K562 (cell line): ENCODE results near the gene KCTD15. TPM values are rescaled to one million over a fixed set of nuclear protein-coding genes. Genes with fewer than 3 reads are reported as not detected.

Source experiments
- ATF1 ChIP-seq, 2 experiments: fragments of 450-650 bp in 1 of 2; IDR thresholded peaks; 2 replicates each; pipeline ENCODE4 v1.6.1; 2016; ENCODE audit warnings: missing compliant biosample characterization in 1 of 2, missing genetic modification characterization in 1 of 2
- BCL6 ChIP-seq: fragments of 250-450 bp; sonication (Bioruptor Pico); IDR thresholded peaks from 2 replicates; pipeline ENCODE4 v1.4.0; 2020
- ETV6 ChIP-seq, 3 experiments: fragments of 150-350 bp in 1 of 3; sonication (generic) in 1 of 3; formaldehyde crosslinking in 1 of 3; IDR thresholded peaks; 2 replicates each; pipeline versions ENCODE4 v1.6.1 to v1.8.0; 2014 to 2022; ENCODE audit warnings: borderline replicate concordance in 2 of 3, low read depth in 2 of 3, antibody characterized with exemption in 1 of 3, low read length in 1 of 3, mild to moderate bottlenecking in 1 of 3, missing genetic modification reagents in 1 of 3
- FOXA1 ChIP-seq: fragments of 450-650 bp; IDR thresholded peaks from 2 replicates; pipeline ENCODE4 v1.6.1; 2016; ENCODE audit warnings: mild to moderate bottlenecking, borderline replicate concordance
- SMARCE1 ChIP-seq: fragments of 450-650 bp; IDR thresholded peaks from 2 replicates; pipeline ENCODE4 v1.7.1; 2016; ENCODE audit warnings: mild to moderate bottlenecking
- SRSF3 ChIP-seq: fragments of 200-400 bp; formaldehyde crosslinking; IDR thresholded peaks from 2 replicates; pipeline ENCODE4 v1.6.1; 2016; ENCODE audit warnings: mild to moderate bottlenecking, low read length, moderate library complexity; ENCODE audit not compliant: insufficient read depth
- TAF1 ChIP-seq: IDR thresholded peaks from 2 replicates; pipeline ENCODE4 v1.6.1; 2011; ENCODE audit warnings: mild to moderate bottlenecking, low read length, moderate library complexity; ENCODE audit not compliant: insufficient read depth, control insufficient read depth, severe bottlenecking; ENCODE audit errors: extremely low read depth
- U2AF1 ChIP-seq: fragments of 200-400 bp; formaldehyde crosslinking; optimal IDR thresholded peaks from 2 replicates; pipeline ENCODE3; 2017; ENCODE audit warnings: mild to moderate bottlenecking, low read depth, low read length, moderate library complexity
- UBTF ChIP-seq, 2 experiments: IDR thresholded peaks; 2 replicates each; pipeline ENCODE4 v1.6.1; 2012; ENCODE audit warnings: improper control_type of control experiment in 2 of 2, low read depth in 2 of 2, low read length in 2 of 2, borderline replicate concordance in 1 of 2
- polyA plus RNA-seq, 8 experiments: library from polyadenylated mRNA; depleted of rRNA in 4 of 8; stranded (reverse) in 5 of 8; unstranded in 3 of 8; fragments of >200 nt; fragmentation: Nextera tagmentation in 2 of 8; fragmentation: Illumina TruSeq in 1 of 8; extraction: Ambion mirVana in 2 of 8; extraction: Trizol in 1 of 8; gene quantifications; 2 replicates each; pipeline versions ENCODE4 v1.2.1 to v1.2.3, GENCODE V29; 2011 to 2014; ENCODE audit warnings: inconsistent platforms in 1 of 8, missing spikeins in 1 of 8
- total RNA-seq, 7 experiments: library from RNA; depleted of rRNA in 6 of 7; stranded (reverse); fragments of >200 nt in 6 of 7; fragmentation: Illumina TruSeq in 2 of 7; extraction: Trizol in 2 of 7; gene quantifications; 2 replicates each; pipeline versions ENCODE4 v1.2.1 to v1.2.3, GENCODE V29; 2011 to 2021; ENCODE audit warnings: low replicate concordance in 1 of 7
- TF ChIP-seq, protein P1 (sequence below), 2 experiments: fragments of 450-650 bp in 1 of 2; IDR thresholded peaks; 2 replicates each; pipeline ENCODE4 v1.6.1; 2011 to 2017; ENCODE audit warnings: low read depth in 2 of 2, antibody characterized with exemption in 1 of 2, borderline replicate concordance in 1 of 2, low read length in 1 of 2, mild to moderate bottlenecking in 1 of 2, mixed read lengths in 1 of 2; ENCODE audit not compliant: control insufficient read depth in 1 of 2
- TF ChIP-seq, protein P2 (sequence below): fragments of 200-800 bp; sonication (Bioruptor generic); IDR thresholded peaks from 2 replicates; pipeline ENCODE4 v1.6.1; 2017; ENCODE audit warnings: missing genetic modification characterization, missing compliant biosample characterization
- TF ChIP-seq, protein P3 (sequence below), 2 experiments: fragments of 450-650 bp in 1 of 2; sonication (generic) in 1 of 2; formaldehyde crosslinking; conservative IDR thresholded peaks; 2 replicates each; pipeline versions ENCODE4 v1.4.0 to v1.8.1; 2020 to 2022; ENCODE audit warnings: mild to moderate bottlenecking in 1 of 2, missing genetic modification reagents in 1 of 2
- TF ChIP-seq, protein P4 (sequence below): fragments of 250-450 bp; sonication (Bioruptor Pico); IDR thresholded peaks from 2 replicates; pipeline ENCODE4 v1.4.0; 2020

The KCTD15 gene
- total and polyA plus RNA-seq, 9 of the 15 experiments (the other 6 are each of a cell fraction or from before 2014, with no cell fraction given) = 1.7 to 49.0 (median 11.8) TPM

DNA sequence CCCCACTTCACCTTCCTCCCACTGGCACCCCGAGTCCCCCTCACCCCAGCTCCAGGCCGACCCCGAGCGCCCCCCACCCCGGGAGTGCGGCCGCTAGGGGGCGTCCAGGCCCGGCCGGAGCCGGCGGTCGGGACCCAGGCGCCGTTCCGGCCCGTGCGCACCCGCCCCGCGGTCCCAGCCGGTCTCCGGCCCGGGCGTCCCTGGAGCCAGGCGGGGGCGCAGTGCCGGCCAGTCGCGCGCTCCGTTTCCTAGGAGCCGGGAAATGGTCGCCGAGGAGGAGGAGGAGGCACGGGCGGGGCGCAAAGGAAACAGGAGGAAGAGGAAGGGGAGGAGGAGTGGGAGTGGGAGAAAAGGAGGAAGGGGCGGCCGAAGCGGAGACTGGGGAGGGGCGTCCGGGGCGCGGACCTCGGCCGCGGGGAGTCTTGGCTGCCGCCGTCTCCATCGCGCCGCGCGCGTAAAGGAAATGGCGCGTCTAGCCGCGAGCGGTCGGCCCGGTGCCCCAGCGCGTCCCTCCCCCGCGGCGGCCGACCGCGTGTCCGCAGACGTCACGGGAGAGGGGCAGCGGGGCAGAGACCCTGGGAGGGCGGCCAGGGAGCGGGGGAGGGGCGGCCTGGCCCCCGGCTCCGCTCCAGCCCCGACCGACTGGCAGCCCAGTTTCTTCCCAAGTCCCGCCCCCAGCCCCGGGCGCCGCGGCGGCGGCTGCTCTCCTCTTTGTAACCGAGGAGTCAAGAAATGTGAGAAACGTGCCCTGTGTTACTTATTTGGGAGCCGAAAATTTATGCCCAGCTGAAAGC lies 1.1 kb upstream of the KCTD15 start (continued):
- no peak for TF ChIP-seq FOXA1
- TF ChIP-seq ATF1 (CRISPR knock-in tag; IDR thresholded peaks at IDR 0.05) = no peak
- TF ChIP-seq ATF1 (tag; IDR thresholded peaks at IDR 0.05) = peak; percentile 76
- no peak; a peak in 1 of 4 replicates for TF ChIP-seq ETV6 (IDR thresholded peaks at IDR 0.05; ENCODE audit: borderline replicate concordance in 1 of 2, low read depth in 2 of 2, low read length in 1 of 2)
- TF ChIP-seq ETV6 (CRISPR knock-in tag; IDR thresholded peaks at IDR 0.05; ENCODE audit: borderline replicate concordance) = no peak
- TF ChIP-seq, protein P1, sequence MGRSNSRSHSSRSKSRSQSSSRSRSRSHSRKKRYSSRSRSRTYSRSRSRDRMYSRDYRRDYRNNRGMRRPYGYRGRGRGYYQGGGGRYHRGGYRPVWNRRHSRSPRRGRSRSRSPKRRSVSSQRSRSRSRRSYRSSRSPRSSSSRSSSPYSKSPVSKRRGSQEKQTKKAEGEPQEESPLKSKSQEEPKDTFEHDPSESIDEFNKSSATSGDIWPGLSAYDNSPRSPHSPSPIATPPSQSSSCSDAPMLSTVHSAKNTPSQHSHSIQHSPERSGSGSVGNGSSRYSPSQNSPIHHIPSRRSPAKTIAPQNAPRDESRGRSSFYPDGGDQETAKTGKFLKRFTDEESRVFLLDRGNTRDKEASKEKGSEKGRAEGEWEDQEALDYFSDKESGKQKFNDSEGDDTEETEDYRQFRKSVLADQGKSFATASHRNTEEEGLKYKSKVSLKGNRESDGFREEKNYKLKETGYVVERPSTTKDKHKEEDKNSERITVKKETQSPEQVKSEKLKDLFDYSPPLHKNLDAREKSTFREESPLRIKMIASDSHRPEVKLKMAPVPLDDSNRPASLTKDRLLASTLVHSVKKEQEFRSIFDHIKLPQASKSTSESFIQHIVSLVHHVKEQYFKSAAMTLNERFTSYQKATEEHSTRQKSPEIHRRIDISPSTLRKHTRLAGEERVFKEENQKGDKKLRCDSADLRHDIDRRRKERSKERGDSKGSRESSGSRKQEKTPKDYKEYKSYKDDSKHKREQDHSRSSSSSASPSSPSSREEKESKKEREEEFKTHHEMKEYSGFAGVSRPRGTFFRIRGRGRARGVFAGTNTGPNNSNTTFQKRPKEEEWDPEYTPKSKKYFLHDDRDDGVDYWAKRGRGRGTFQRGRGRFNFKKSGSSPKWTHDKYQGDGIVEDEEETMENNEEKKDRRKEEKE (IDR thresholded peaks at IDR 0.05; ENCODE audit: borderline replicate concordance in 1 of 2, control insufficient read depth in 1 of 2, low read depth in 2 of 2, low read length in 1 of 2) = no peak
- no peak for TF ChIP-seq U2AF1
- peak; percentile 97 to 98 for TF ChIP-seq UBTF (IDR thresholded peaks at IDR 0.05; ENCODE audit: borderline replicate concordance in 1 of 2, low read depth in 2 of 2, low read length in 2 of 2)
- TF ChIP-seq, protein P2, sequence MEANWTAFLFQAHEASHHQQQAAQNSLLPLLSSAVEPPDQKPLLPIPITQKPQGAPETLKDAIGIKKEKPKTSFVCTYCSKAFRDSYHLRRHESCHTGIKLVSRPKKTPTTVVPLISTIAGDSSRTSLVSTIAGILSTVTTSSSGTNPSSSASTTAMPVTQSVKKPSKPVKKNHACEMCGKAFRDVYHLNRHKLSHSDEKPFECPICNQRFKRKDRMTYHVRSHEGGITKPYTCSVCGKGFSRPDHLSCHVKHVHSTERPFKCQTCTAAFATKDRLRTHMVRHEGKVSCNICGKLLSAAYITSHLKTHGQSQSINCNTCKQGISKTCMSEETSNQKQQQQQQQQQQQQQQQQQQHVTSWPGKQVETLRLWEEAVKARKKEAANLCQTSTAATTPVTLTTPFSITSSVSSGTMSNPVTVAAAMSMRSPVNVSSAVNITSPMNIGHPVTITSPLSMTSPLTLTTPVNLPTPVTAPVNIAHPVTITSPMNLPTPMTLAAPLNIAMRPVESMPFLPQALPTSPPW (CRISPR knock-in tag) = peak; percentile 39
- TF ChIP-seq, protein P3, sequence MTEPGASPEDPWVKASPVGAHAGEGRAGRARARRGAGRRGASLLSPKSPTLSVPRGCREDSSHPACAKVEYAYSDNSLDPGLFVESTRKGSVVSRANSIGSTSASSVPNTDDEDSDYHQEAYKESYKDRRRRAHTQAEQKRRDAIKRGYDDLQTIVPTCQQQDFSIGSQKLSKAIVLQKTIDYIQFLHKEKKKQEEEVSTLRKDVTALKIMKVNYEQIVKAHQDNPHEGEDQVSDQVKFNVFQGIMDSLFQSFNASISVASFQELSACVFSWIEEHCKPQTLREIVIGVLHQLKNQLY (CRISPR knock-in tag; conservative IDR thresholded peaks at IDR 0.05) = no peak
- TF ChIP-seq, protein P4, sequence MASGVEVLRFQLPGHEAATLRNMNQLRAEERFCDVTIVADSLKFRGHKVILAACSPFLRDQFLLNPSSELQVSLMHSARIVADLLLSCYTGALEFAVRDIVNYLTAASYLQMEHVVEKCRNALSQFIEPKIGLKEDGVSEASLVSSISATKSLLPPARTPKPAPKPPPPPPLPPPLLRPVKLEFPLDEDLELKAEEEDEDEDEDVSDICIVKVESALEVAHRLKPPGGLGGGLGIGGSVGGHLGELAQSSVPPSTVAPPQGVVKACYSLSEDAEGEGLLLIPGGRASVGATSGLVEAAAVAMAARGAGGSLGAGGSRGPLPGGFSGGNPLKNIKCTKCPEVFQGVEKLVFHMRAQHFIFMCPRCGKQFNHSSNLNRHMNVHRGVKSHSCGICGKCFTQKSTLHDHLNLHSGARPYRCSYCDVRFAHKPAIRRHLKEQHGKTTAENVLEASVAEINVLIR (CRISPR knock-in tag) = no peak
- TF ChIP-seq SRSF3 = no peak
- peak; percentile 61 for TF ChIP-seq TAF1
- no peak for TF ChIP-seq SMARCE1
- TF ChIP-seq BCL6 (CRISPR knock-in tag) = no peak
